GM19238 (cell line): ENCODE measurements around the gene PRKCB.
A peak's percentile ranks its signal among the peaks of the same experiment; 100 is the strongest.
"Not testable (repeated sequence)": the region's sequence is repeated elsewhere in the genome, so short reads cannot be mapped to it uniquely, and the experiment has no call there.

Experiments used
- DNase-seq: peaks from one replicate; pipeline ENCODE4 v3.0.0; 2011; ENCODE audit warnings: low spot score; ENCODE audit not compliant: insufficient read length

Gene PRKCB

GRCh38 chr16:24221219-24221618, 385.4 kb downstream of the PRKCB start:
- no peak for DNase-seq

- no peak for DNase-seq
Observed at GRCh38 chr16:24228514-24228913, 392.7 kb downstream of the PRKCB start.

GRCh38 chr16:24232936-24233335, 397.2 kb downstream of the PRKCB start:
- no peak for DNase-seq

GRCh38 chr16:24234737-24235136, 399.0 kb downstream of the PRKCB start:
- DNase-seq: no peak

- no peak for DNase-seq
Observed at GRCh38 chr16:24235806-24236205, 400.0 kb downstream of the PRKCB start.

- not testable (repeated sequence) for DNase-seq
Observed at GRCh38 chr16:24238846-24239245, 403.1 kb downstream of the PRKCB start.

GRCh38 chr16:24246911-24247607, 411.3 kb downstream of the PRKCB start:
- DNase-seq: no peak

GRCh38 chr16:24253192-24253591, 417.4 kb downstream of the PRKCB start:
- DNase-seq: peak; percentile 51

GRCh38 chr16:24255456-24256371, 419.9 kb downstream of the PRKCB start, which contains the start of gene CACNG3:
CACNG3 (plus strand) TSS chr16:24256335; CDS start chr16:24256755, 420 bp downstream.
- DNase-seq: peak; percentile 38

- no peak for DNase-seq
Observed at GRCh38 chr16:24257958-24258357, 422.2 kb downstream of the PRKCB start.

- DNase-seq: no peak
Observed at GRCh38 chr16:24258791-24259190, 423.0 kb downstream of the PRKCB start.

GRCh38 chr16:24262816-24263215, 427.0 kb downstream of the PRKCB start:
- no peak for DNase-seq
